Bronchial epithelial cell (primary cell): Measurements from ENCODE around the gene ARHGAP22. TPM values are rescaled to one million over a fixed set of nuclear protein-coding genes. Genes with fewer than 3 reads are reported as not detected.

Experiments
- DNase-seq: peaks from one replicate; pipeline ENCODE4 v3.0.0-alpha.2; 2010; ENCODE audit warnings: low read depth
- FAIRE-seq: peaks from 2 replicates; lab custom pipeline; 2011; peaks lifted over from hg19 to GRCh38; lab: Jason Lieb, UNC
- H3K27me3 ChIP-seq: 2 replicates; pipeline ENCODE4 v1.5.1; 2011; ENCODE audit warnings: low read length; ENCODE audit not compliant: control insufficient read depth, insufficient read depth
- H3K36me3 ChIP-seq: 2 replicates; pipeline ENCODE4 v1.5.1; 2011; ENCODE audit warnings: low read length; ENCODE audit not compliant: control insufficient read depth, insufficient read depth
- H3K4me3 ChIP-seq: 2 replicates; pipeline ENCODE4 v1.5.1; 2011; ENCODE audit warnings: mild to moderate bottlenecking, low read depth, low read length, control low read depth
- total RNA-seq: library from RNA; depleted of rRNA; stranded (reverse); fragments of >200 nt; gene quantifications from 2 replicates; pipeline ENCODE4 v1.2.1, GENCODE V29; 2014
- TF ChIP-seq, protein P1 (sequence below): IDR thresholded peaks from 2 replicates; pipeline ENCODE4 v1.5.1; 2011; ENCODE audit warnings: mild to moderate bottlenecking, moderate library complexity, low read length, control low read depth, inconsistent platforms; ENCODE audit not compliant: insufficient read depth, severe bottlenecking

Gene ARHGAP22
- total RNA-seq, 1 donor from 2014 or later, result 9.0 TPM

DNA sequence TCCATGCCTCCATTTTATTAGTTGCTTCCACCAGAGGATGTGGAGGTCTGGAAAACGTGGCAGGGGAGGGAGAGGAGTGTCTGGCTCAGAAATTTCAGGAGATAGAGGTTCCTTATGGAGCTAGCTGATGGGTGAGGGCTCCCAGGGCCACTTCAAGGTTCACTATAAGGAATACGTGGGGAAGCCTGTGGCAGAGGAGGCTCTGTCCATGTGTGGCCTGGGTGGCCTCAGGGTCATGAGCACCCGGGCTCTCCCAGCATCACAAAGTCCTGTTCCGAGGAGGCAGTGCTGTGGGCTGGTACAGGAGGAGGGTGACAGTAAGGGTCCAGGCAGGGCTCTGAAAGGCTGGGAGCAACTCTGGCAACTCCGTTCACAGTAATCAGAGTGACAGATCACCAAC lies 24.6 kb downstream of the ARHGAP22 start:
- DNase-seq (no peak), FAIRE-seq (no peak)
- no peaks in the 10 kb centered on the region for H3K27me3 ChIP-seq
- TF ChIP-seq, protein P1, sequence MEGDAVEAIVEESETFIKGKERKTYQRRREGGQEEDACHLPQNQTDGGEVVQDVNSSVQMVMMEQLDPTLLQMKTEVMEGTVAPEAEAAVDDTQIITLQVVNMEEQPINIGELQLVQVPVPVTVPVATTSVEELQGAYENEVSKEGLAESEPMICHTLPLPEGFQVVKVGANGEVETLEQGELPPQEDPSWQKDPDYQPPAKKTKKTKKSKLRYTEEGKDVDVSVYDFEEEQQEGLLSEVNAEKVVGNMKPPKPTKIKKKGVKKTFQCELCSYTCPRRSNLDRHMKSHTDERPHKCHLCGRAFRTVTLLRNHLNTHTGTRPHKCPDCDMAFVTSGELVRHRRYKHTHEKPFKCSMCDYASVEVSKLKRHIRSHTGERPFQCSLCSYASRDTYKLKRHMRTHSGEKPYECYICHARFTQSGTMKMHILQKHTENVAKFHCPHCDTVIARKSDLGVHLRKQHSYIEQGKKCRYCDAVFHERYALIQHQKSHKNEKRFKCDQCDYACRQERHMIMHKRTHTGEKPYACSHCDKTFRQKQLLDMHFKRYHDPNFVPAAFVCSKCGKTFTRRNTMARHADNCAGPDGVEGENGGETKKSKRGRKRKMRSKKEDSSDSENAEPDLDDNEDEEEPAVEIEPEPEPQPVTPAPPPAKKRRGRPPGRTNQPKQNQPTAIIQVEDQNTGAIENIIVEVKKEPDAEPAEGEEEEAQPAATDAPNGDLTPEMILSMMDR, result no peak
- H3K4me3 ChIP-seq, result no peak overlapping the region
- H3K36me3 ChIP-seq, result no peaks in the 10 kb centered on the region

DNA sequence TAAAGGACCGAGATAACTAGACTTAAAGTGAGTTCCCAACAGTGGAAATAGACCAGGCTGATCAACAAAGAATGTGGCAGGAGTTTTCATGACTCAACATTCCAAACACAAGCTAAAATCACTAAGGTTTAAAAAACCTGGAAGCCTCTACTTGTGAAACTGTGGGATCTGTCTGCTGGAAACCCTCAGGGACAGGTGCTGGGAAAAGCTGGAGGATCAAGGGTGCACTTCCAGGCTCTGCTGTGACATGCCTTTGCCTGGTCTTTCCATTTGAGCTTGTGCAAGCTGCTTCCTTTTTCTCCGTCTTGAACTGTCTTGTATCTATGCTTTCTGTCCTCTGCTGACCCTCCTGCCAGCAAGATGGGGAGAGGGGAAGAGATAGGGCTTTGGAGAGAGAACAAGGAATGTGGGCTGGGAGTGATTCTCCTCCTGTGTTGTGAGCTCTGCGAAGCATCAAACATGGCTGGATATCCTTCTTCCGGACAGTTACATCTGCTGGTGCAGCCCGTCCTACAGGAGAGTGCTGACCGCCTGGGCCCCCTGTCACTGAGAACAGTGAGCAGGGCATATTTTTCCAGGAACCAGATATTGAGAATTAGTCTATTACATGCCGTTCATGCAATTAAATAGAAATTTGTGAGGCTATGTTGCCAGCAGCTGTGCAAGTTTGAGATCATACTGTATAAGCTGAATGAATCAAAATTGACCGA lies 25.5 kb downstream of the ARHGAP22 start:
- no peak overlapping the region for H3K4me3 ChIP-seq
- no peaks in the 10 kb centered on the region for H3K36me3 ChIP-seq
- H3K27me3 ChIP-seq, result no peaks in the 10 kb centered on the region
- DNase-seq (peak; percentile 75), FAIRE-seq (peak; percentile 40)
- TF ChIP-seq, protein P1, result no peak

DNA sequence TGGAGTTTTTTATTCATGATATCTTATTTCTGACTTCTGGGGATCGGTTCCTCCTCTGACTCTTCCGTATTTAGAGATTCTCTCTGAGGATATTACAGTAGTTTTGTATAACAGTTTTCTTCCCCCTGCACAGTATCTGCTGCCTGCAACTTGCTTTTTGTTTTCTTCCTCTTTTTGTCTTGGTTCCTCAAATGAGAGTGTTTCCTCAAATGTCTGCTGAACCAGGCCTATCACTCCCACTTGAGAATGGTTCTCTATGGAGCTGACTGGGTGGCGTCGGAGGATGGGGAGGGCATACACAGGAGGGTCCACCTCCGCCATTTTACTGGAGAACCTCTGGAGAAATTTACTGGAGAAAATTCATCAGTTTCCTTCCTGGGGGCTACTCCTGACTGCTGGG lies 27.7 kb downstream of the ARHGAP22 start:
- DNase-seq (no peak), FAIRE-seq (no peak)
- Histone ChIP-seq H3K36me3 (no peaks in the 10 kb centered on the region), H3K4me3 (no peak overlapping the region), H3K27me3 (no peaks in the 10 kb centered on the region)
- TF ChIP-seq, protein P1, result no peak

DNA sequence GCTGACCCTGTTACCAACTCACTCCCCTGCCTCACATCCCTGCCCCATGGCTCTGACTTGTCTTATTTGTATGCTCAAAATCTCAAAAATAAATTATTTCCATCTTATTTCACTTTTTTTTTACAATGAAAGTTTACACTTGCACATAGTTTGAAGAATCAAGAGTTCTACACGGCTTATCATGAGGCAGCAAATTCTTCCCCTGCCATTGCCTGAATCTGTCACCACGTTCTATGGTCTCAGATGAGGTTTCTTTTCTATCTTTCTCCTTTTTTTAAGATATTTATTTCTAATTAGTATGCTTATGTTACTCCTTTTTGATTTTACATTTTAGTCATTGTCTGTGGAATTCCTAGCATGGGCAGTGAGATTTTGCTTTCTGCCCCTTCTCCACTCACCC lies 28.4 kb downstream of the ARHGAP22 start:
- TF ChIP-seq, protein P1, result no peak
- no peak for DNase-seq
- H3K4me3 ChIP-seq, result no peak overlapping the region
- FAIRE-seq, result no peak
- H3K27me3 ChIP-seq, result no peaks in the 10 kb centered on the region
- H3K36me3 ChIP-seq, result no peaks in the 10 kb centered on the region

DNA sequence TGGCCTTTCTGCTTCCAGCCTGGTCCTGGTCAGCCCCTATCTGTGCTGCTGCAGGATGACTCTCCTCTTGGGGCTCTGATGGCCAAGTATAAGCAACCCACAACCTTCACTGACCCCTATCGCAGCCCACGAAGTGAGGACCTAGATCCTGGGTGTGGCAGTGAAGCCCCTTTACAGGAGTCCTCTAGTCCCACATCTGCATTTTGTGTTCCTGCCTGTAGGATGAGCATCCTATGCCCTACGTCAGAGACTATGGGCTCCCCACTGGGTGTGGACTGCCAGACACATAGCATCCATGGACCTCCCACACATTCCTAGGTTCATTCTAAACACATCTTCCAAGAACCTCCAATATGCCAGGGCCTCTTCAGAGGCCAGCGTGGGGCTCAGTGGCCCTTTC lies 29.0 kb downstream of the ARHGAP22 start:
- H3K4me3 ChIP-seq, result no peak overlapping the region
- FAIRE-seq, result no peak

More for the DNA sequence above, 29.0 kb downstream of the ARHGAP22 start:
- H3K36me3 ChIP-seq, result no peaks in the 10 kb centered on the region
- no peaks in the 10 kb centered on the region for H3K27me3 ChIP-seq
- DNase-seq, result no peak
- TF ChIP-seq, protein P1, result no peak
